Liver (tissue), 3 donors: ENCODE data around the gene PRDM1.
"Not testable (repeated sequence)": the region's sequence is repeated elsewhere in the genome, so short reads cannot be mapped to it uniquely, and the experiment has no call there.

Experiments
- EGR1 ChIP-seq, 2 donors: IDR thresholded peaks; 2 replicates each; pipeline ENCODE4 v1.6.1; 2016 to 2018; ENCODE audit warnings: antibody characterized with exemption in 2 of 2, low read depth in 2 of 2
- FOXA1 ChIP-seq: IDR thresholded peaks from 2 replicates; pipeline ENCODE4 v1.6.1; 2016; ENCODE audit warnings: antibody characterized with exemption
- HNF4A ChIP-seq, 2 donors: conservative IDR thresholded peaks; 2 replicates each; pipeline ENCODE4 v1.6.1; 2016; ENCODE audit warnings: antibody characterized with exemption in 2 of 2, mild to moderate bottlenecking in 2 of 2
- HNF4G ChIP-seq: IDR thresholded peaks from 2 replicates; pipeline ENCODE4 v1.6.1; 2016; ENCODE audit warnings: antibody characterized with exemption
- JUND ChIP-seq, 2 donors: IDR thresholded peaks; 2 replicates each; pipeline ENCODE4 v1.6.1; 2016; ENCODE audit warnings: antibody characterized with exemption in 2 of 2
- RAD21 ChIP-seq, 2 donors: IDR thresholded peaks; 2 replicates each; pipeline ENCODE4 v1.6.1; 2016; ENCODE audit warnings: antibody characterized with exemption in 2 of 2, mild to moderate bottlenecking in 2 of 2
- RXRA ChIP-seq, 2 donors: IDR thresholded peaks; 2 replicates each; pipeline ENCODE4 v1.6.1; 2017 to 2018; ENCODE audit warnings: antibody characterized with exemption in 2 of 2, mild to moderate bottlenecking in 1 of 2
- SP1 ChIP-seq: IDR thresholded peaks from 2 replicates; pipeline ENCODE4 v1.6.1; 2018; ENCODE audit warnings: antibody characterized with exemption, mild to moderate bottlenecking
- TAF1 ChIP-seq: conservative IDR thresholded peaks from 2 replicates; pipeline ENCODE4 v1.6.1; 2016; ENCODE audit warnings: antibody characterized with exemption, mild to moderate bottlenecking
- YY1 ChIP-seq: IDR thresholded peaks from 2 replicates; pipeline ENCODE4 v1.6.1; 2016; ENCODE audit warnings: antibody characterized with exemption, mild to moderate bottlenecking
- TF ChIP-seq, protein P1 (sequence below): fragments of 150-350 bp; IDR thresholded peaks from 2 replicates; pipeline ENCODE4 v1.5.1; 2017; ENCODE audit warnings: improper control_type of control experiment, low read depth, low read length; ENCODE audit not compliant: missing input control
- TF ChIP-seq, protein P2 (sequence below): IDR thresholded peaks from 2 replicates; pipeline ENCODE4 v1.6.1; 2016; ENCODE audit warnings: antibody characterized with exemption, mild to moderate bottlenecking
- TF ChIP-seq, protein P3 (sequence below): IDR thresholded peaks from 2 replicates; pipeline ENCODE4 v1.6.1; 2016; ENCODE audit warnings: antibody characterized with exemption
- TF ChIP-seq, protein P4 (sequence below): IDR thresholded peaks from 2 replicates; pipeline ENCODE4 v1.6.1; 2016; ENCODE audit warnings: antibody characterized with exemption
- donor health status: healthy.
- donor health status: healthy.

DNA sequence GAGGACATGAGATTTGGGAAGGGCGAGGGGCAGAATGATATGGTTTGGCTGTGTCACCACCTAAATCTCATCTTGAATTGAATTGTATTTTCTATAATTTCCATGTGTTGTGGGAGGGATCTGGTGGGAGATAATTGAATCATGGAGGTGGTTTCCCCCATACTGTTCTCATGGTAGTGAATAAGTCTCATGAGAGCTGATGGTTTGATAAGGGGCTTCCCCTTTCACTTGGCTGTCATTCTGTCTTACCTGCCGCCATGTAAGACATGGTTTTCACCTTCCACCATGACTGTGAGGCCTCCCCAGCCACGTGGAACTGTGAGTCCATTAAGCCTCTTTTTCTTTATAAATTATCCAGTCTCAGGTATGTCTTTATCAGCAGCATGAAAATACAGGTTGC lies 66.3 kb downstream of the PRDM1 start:
- TF ChIP-seq, protein P1, sequence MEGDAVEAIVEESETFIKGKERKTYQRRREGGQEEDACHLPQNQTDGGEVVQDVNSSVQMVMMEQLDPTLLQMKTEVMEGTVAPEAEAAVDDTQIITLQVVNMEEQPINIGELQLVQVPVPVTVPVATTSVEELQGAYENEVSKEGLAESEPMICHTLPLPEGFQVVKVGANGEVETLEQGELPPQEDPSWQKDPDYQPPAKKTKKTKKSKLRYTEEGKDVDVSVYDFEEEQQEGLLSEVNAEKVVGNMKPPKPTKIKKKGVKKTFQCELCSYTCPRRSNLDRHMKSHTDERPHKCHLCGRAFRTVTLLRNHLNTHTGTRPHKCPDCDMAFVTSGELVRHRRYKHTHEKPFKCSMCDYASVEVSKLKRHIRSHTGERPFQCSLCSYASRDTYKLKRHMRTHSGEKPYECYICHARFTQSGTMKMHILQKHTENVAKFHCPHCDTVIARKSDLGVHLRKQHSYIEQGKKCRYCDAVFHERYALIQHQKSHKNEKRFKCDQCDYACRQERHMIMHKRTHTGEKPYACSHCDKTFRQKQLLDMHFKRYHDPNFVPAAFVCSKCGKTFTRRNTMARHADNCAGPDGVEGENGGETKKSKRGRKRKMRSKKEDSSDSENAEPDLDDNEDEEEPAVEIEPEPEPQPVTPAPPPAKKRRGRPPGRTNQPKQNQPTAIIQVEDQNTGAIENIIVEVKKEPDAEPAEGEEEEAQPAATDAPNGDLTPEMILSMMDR = not testable (repeated sequence)
- TF ChIP-seq YY1; HNF4A (conservative IDR thresholded peaks at IDR 0.05); JUND (IDR thresholded peaks at IDR 0.05); TAF1; HNF4G; FOXA1; EGR1 (IDR thresholded peaks at IDR 0.05; ENCODE audit: low read depth in 2 of 2); RAD21 (IDR thresholded peaks at IDR 0.05); SP1; RXRA (IDR thresholded peaks at IDR 0.05): not testable (repeated sequence)
- TF ChIP-seq, protein P2, sequence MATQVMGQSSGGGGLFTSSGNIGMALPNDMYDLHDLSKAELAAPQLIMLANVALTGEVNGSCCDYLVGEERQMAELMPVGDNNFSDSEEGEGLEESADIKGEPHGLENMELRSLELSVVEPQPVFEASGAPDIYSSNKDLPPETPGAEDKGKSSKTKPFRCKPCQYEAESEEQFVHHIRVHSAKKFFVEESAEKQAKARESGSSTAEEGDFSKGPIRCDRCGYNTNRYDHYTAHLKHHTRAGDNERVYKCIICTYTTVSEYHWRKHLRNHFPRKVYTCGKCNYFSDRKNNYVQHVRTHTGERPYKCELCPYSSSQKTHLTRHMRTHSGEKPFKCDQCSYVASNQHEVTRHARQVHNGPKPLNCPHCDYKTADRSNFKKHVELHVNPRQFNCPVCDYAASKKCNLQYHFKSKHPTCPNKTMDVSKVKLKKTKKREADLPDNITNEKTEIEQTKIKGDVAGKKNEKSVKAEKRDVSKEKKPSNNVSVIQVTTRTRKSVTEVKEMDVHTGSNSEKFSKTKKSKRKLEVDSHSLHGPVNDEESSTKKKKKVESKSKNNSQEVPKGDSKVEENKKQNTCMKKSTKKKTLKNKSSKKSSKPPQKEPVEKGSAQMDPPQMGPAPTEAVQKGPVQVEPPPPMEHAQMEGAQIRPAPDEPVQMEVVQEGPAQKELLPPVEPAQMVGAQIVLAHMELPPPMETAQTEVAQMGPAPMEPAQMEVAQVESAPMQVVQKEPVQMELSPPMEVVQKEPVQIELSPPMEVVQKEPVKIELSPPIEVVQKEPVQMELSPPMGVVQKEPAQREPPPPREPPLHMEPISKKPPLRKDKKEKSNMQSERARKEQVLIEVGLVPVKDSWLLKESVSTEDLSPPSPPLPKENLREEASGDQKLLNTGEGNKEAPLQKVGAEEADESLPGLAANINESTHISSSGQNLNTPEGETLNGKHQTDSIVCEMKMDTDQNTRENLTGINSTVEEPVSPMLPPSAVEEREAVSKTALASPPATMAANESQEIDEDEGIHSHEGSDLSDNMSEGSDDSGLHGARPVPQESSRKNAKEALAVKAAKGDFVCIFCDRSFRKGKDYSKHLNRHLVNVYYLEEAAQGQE = not testable (repeated sequence)
- TF ChIP-seq, protein P3, sequence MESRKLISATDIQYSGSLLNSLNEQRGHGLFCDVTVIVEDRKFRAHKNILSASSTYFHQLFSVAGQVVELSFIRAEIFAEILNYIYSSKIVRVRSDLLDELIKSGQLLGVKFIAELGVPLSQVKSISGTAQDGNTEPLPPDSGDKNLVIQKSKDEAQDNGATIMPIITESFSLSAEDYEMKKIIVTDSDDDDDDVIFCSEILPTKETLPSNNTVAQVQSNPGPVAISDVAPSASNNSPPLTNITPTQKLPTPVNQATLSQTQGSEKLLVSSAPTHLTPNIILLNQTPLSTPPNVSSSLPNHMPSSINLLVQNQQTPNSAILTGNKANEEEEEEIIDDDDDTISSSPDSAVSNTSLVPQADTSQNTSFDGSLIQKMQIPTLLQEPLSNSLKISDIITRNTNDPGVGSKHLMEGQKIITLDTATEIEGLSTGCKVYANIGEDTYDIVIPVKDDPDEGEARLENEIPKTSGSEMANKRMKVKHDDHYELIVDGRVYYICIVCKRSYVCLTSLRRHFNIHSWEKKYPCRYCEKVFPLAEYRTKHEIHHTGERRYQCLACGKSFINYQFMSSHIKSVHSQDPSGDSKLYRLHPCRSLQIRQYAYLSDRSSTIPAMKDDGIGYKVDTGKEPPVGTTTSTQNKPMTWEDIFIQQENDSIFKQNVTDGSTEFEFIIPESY = not testable (repeated sequence)
- TF ChIP-seq, protein P4, sequence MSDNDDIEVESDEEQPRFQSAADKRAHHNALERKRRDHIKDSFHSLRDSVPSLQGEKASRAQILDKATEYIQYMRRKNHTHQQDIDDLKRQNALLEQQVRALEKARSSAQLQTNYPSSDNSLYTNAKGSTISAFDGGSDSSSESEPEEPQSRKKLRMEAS = not testable (repeated sequence)
